IMR-90 (cell line): ENCODE measurements around the gene LDLRAD4. TPM values are rescaled to one million over a fixed set of nuclear protein-coding genes. Genes with fewer than 3 reads are reported as not detected.

ENCODE experiments used
- ATAC-seq: fragments of 200-7000 bp; cut with Tn5 transposase; 2 replicates; pipeline ENCODE4 v1.9.1; 2020; ENCODE audit warnings: low read depth, mild to moderate bottlenecking, moderate library complexity
- BruUV-seq: library from RNA; stranded (reverse); fragments of 400-500 nt; replicated peaks from 2 replicates; lab custom pipeline; 2021; lab: Mats Ljungman, UMichigan
- CTCF ChIA-PET: fragments of 300-600 bp; formaldehyde crosslinking; extraction: SDS; loops from one replicate; lab custom pipeline; 2021; ENCODE audit warnings: antibody characterized with exemption; lab: Yijun Ruan, JAX
- POLR2A ChIA-PET: fragments of 300-600 bp; sonication (Branson Sonifier 250); formaldehyde crosslinking; loops from one replicate; lab custom pipeline; 2022; ENCODE audit warnings: antibody characterized with exemption; ENCODE audit not compliant: unreplicated experiment; lab: Charles Lee
- DNase-seq: peaks from one replicate; pipeline ENCODE4 v3.0.0; 2013
- H2AFZ ChIP-seq: replicated peaks from 2 replicates; pipeline ENCODE3; 2013; ENCODE audit warnings: low read length, mild to moderate bottlenecking; ENCODE audit not compliant: poor library complexity
- H2AK5ac ChIP-seq: 2 replicates; pipeline ENCODE4 v1.6.1; 2013; ENCODE audit warnings: low read depth, low read length, inconsistent platforms
- H2AK9ac ChIP-seq: replicated peaks from 2 replicates; pipeline ENCODE3; 2013; ENCODE audit warnings: mild to moderate bottlenecking, low read depth, low read length, moderate library complexity; ENCODE audit not compliant: poor library complexity
- H2BK120ac ChIP-seq: 2 replicates; pipeline ENCODE4 v1.6.1; 2013; ENCODE audit warnings: low read depth, low read length, inconsistent platforms
- H2BK15ac ChIP-seq: 3 replicates; pipeline ENCODE4 v1.6.1; 2013; ENCODE audit warnings: low read depth, low read length, inconsistent platforms
- H2BK20ac ChIP-seq: 2 replicates; pipeline ENCODE4 v1.6.1; 2013; ENCODE audit warnings: low read depth, mild to moderate bottlenecking, inconsistent platforms, low read length, moderate library complexity
- H2BK5ac ChIP-seq: 2 replicates; pipeline ENCODE4 v1.6.1; 2013; ENCODE audit warnings: mild to moderate bottlenecking, low read depth, low read length, inconsistent platforms; ENCODE audit not compliant: poor library complexity, severe bottlenecking
- H3K14ac ChIP-seq: replicated peaks from 2 replicates; pipeline ENCODE4 v1.6.1; 2013; ENCODE audit warnings: low read depth, low read length, inconsistent platforms
- H3K18ac ChIP-seq: 2 replicates; pipeline ENCODE4 v1.6.1; 2013; ENCODE audit warnings: low read depth, low read length, control low read depth
- H3K23ac ChIP-seq: 2 replicates; pipeline ENCODE4 v1.6.1; 2013; ENCODE audit warnings: low read depth, low read length, inconsistent platforms
- H3K27ac ChIP-seq: 2 replicates; pipeline ENCODE4 v1.5.1; 2013; ENCODE audit warnings: mild to moderate bottlenecking, control low read depth, low read length; ENCODE audit not compliant: insufficient read depth
- H3K27me3 ChIP-seq: 2 replicates; pipeline ENCODE4 v1.6.1; 2013; ENCODE audit warnings: low read length; ENCODE audit not compliant: control insufficient read depth, insufficient read depth
- H3K36me3 ChIP-seq: 2 replicates; pipeline ENCODE4 v1.6.1; 2013; ENCODE audit warnings: low read length, mixed read lengths; ENCODE audit not compliant: control insufficient read depth, insufficient read depth
- H3K4ac ChIP-seq: 2 replicates; pipeline ENCODE4 v1.6.1; 2013; ENCODE audit warnings: low read depth, low read length, inconsistent platforms
- H3K4me1 ChIP-seq: 2 replicates; pipeline ENCODE4 v1.6.1; 2013; ENCODE audit warnings: low read length, mixed read lengths; ENCODE audit not compliant: control insufficient read depth, insufficient read depth
- H3K4me2 ChIP-seq: 2 replicates; pipeline ENCODE4 v1.6.1; 2013; ENCODE audit warnings: low read depth, mild to moderate bottlenecking, control low read depth, low read length, moderate library complexity
- H3K4me3 ChIP-seq: 2 replicates; pipeline ENCODE4 v1.5.1; 2013; ENCODE audit warnings: low read depth, mild to moderate bottlenecking, control low read depth, low read length, moderate library complexity; ENCODE audit not compliant: insufficient read depth
- H3K56ac ChIP-seq: 2 replicates; pipeline ENCODE4 v1.6.1; 2013; ENCODE audit warnings: low read length, inconsistent platforms; ENCODE audit not compliant: insufficient read depth; ENCODE audit errors: extremely low read depth
- H3K79me1 ChIP-seq, 2 experiments: 2 replicates each; pipeline ENCODE4 v1.6.1; 2013; ENCODE audit warnings: low read length in 2 of 2, inconsistent platforms in 1 of 2, low read depth in 1 of 2
- H3K9ac ChIP-seq: 2 replicates; pipeline ENCODE4 v1.6.1; 2013; ENCODE audit warnings: low read depth, low read length, control low read depth
- H3K9me1 ChIP-seq: 2 replicates; pipeline ENCODE4 v1.6.1; 2013; ENCODE audit warnings: low read length, inconsistent platforms; ENCODE audit not compliant: insufficient read depth
- H3K9me3 ChIP-seq: 2 replicates; pipeline ENCODE4 v1.6.1; 2013; ENCODE audit warnings: low read length; ENCODE audit not compliant: control insufficient read depth, insufficient read depth
- H4K20me1 ChIP-seq: 2 replicates; pipeline ENCODE4 v1.6.1; 2013; ENCODE audit warnings: low read length, inconsistent platforms; ENCODE audit not compliant: insufficient read depth
- H4K5ac ChIP-seq: 2 replicates; pipeline ENCODE4 v1.6.1; 2013; ENCODE audit warnings: mild to moderate bottlenecking, low read depth, low read length, control low read depth
- H4K8ac ChIP-seq, 2 experiments: 2 replicates each; pipeline ENCODE4 v1.6.1; 2013; ENCODE audit warnings: low read depth in 2 of 2, low read length in 2 of 2, control low read depth in 1 of 2, inconsistent platforms in 1 of 2
- H4K91ac ChIP-seq: 2 replicates; pipeline ENCODE4 v1.6.1; 2013; ENCODE audit warnings: low read depth, low read length, inconsistent platforms; ENCODE audit not compliant: insufficient read depth
- CEBPB ChIP-seq: IDR thresholded peaks from 2 replicates; pipeline ENCODE4 v1.6.1; 2012; ENCODE audit warnings: low read depth, low read length, improper control_type of control experiment
- CHD1 ChIP-seq: IDR thresholded peaks from 2 replicates; pipeline ENCODE4 v1.6.1; 2012; ENCODE audit warnings: low read depth, low read length, improper control_type of control experiment
- CTCF ChIP-seq: conservative IDR thresholded peaks from 2 replicates; pipeline ENCODE4 v1.5.1; 2012; ENCODE audit warnings: mild to moderate bottlenecking, low read depth, low read length, improper control_type of control experiment
- ELK1 ChIP-seq: fragments of 150-350 bp; IDR thresholded peaks from 2 replicates; pipeline ENCODE4 v1.6.1; 2016; ENCODE audit warnings: low read depth, mild to moderate bottlenecking, low read length, moderate library complexity, borderline replicate concordance
- FOS ChIP-seq: fragments of 150-350 bp; IDR thresholded peaks from 2 replicates; pipeline ENCODE4 v1.6.1; 2016; ENCODE audit warnings: low read depth, low read length
- MAFK ChIP-seq: IDR thresholded peaks from 2 replicates; pipeline ENCODE4 v1.6.1; 2012; ENCODE audit warnings: low read depth, low read length, improper control_type of control experiment
- MAZ ChIP-seq: IDR thresholded peaks from 2 replicates; pipeline ENCODE4 v1.6.1; 2012; ENCODE audit warnings: low read depth, mild to moderate bottlenecking, low read length, improper control_type of control experiment, moderate library complexity, borderline replicate concordance
- MXI1 ChIP-seq: IDR thresholded peaks from 2 replicates; pipeline ENCODE4 v1.6.1; 2012; ENCODE audit warnings: low read depth, mild to moderate bottlenecking, low read length, moderate library complexity, borderline replicate concordance
- NFE2L2 ChIP-seq: fragments of 150-350 bp; IDR thresholded peaks from 2 replicates; pipeline ENCODE4 v1.6.1; 2016; ENCODE audit warnings: low read depth, mild to moderate bottlenecking, low read length
- POLR2A ChIP-seq: IDR thresholded peaks from 2 replicates; pipeline ENCODE4 v1.6.1; 2012; ENCODE audit warnings: mild to moderate bottlenecking, low read depth, low read length
- RAD21 ChIP-seq: IDR thresholded peaks from 2 replicates; pipeline ENCODE4 v1.6.1; 2012; ENCODE audit warnings: low read length, improper control_type of control experiment
- RCOR1 ChIP-seq: IDR thresholded peaks from 2 replicates; pipeline ENCODE4 v1.6.1; 2012; ENCODE audit warnings: mild to moderate bottlenecking, low read length, improper control_type of control experiment; ENCODE audit not compliant: insufficient replicate concordance
- RFX5 ChIP-seq: IDR thresholded peaks from 2 replicates; pipeline ENCODE4 v1.8.0; 2012; ENCODE audit warnings: low read depth, mild to moderate bottlenecking, low read length, moderate library complexity
- SMC3 ChIP-seq: fragments of 150-350 bp; IDR thresholded peaks from 2 replicates; pipeline ENCODE4 v1.6.1; 2016; ENCODE audit warnings: low read depth, mild to moderate bottlenecking, antibody characterized with exemption, low read length, moderate library complexity
- WGBS, 2 experiments: methylation state at CpG; one replicate each; pipeline versions ENCODE4 v1.1.5 to v1.1.7; 2013; ENCODE audit warnings: missing lambda C conversion rate in 2 of 2; ENCODE audit not compliant: insufficient read length in 1 of 2; ENCODE audit errors: extremely low coverage in 2 of 2; 5-methylcytosine and 5-hydroxymethylcytosine counted together
- dilution Hi-C: fragments of 300-500 bp; cut with HindIII; formaldehyde crosslinking; loops from one replicate; pipeline ENCODE4 v1.14.3; 2018; ENCODE audit warnings: low sequenced_read_pairs; ENCODE audit not compliant: unreplicated experiment
- in situ Hi-C: fragments of 300-500 bp; cut with MboI; formaldehyde crosslinking; loops from 3 replicates; pipeline ENCODE4 v1.14.3; 2019; ENCODE audit warnings: low sequenced_read_pairs, inconsistent platforms, mixed read lengths
- intact Hi-C: fragments of 100-400 bp; cut with micrococcal nuclease; formaldehyde crosslinking; loops from 2 replicates; pipeline ENCODE4 v1.10.0; 2022
- polyA plus RNA-seq, 3 experiments: library from polyadenylated mRNA; depleted of rRNA; stranded (reverse); fragments of >200 nt; gene quantifications; 2 replicates each; pipeline ENCODE4 v1.2.3, GENCODE V29; 2012; ENCODE audit warnings: low replicate concordance in 1 of 3
- total RNA-seq: library from RNA; depleted of rRNA; stranded (reverse); fragments of >200 nt; gene quantifications from 2 replicates; pipeline ENCODE4 v1.2.3, GENCODE V29; 2012
- TF ChIP-seq, protein P1 (sequence below): fragments of 150-350 bp; IDR thresholded peaks from 2 replicates; pipeline ENCODE4 v1.6.1; 2017; ENCODE audit warnings: mild to moderate bottlenecking, antibody characterized with exemption, low read length, low read depth

The LDLRAD4 gene
- total and polyA plus RNA-seq, 2 of the 4 experiments (the other 2 are of a cell fraction) = not detected

GRCh38 chr18:13291299-13291698, 72.7 kb downstream of the LDLRAD4 start:
- Histone ChIP-seq H4K5ac (no peak overlapping the region), H2AFZ (no peak overlapping the region)
- intact Hi-C loops = no loop called here

More at GRCh38 chr18:13291299-13291698, 72.7 kb downstream of the LDLRAD4 start:
- ChIA-PET POLR2A (no interaction called here), CTCF (no interaction called here)
- Histone ChIP-seq H3K27me3 (no peaks in the 10 kb centered on the region; the same call in 1 of the 2 replicates), H3K4me2 (no peak overlapping the region), H4K91ac (no peak overlapping the region), H3K9me1 (no peaks in the 10 kb centered on the region), H3K9ac (no peak overlapping the region), H3K56ac (no peak overlapping the region), H3K4ac (no peak overlapping the region), H3K79me1 (no peaks in the 10 kb centered on the region), H3K9me3 (no peaks in the 10 kb centered on the region; the same call in 1 of the 2 replicates), H2BK15ac (no peak overlapping the region), H3K27ac (no peak overlapping the region), H2AK9ac (no peak overlapping the region), H2BK5ac (no peak overlapping the region), H2BK120ac (no peak overlapping the region), H3K18ac (no peak overlapping the region), H4K20me1 (no peaks in the 10 kb centered on the region), H3K23ac (no peak overlapping the region), H2BK20ac (no peak overlapping the region), H3K14ac (no peak overlapping the region), H2AK5ac (no peak overlapping the region), H4K8ac (no peak overlapping the region), H3K36me3 (no peaks in the 10 kb centered on the region), H3K4me3 (no peak overlapping the region), H3K4me1 (no peaks in the 10 kb centered on the region)
- no CpG with 5 or more reads among the region's 8 CpGs for WGBS, 2 experiments
- no TSS peak for BruUV-seq
- ATAC-seq (no peak), DNase-seq (no peak)
- TF ChIP-seq CTCF (no peak), RFX5 (no peak), RCOR1 (no peak), MAFK (no peak), CHD1 (no peak), SMC3 (no peak), POLR2A (no peak), CEBPB (no peak), ELK1 (no peak), FOS (no peak), MAZ (no peak), NFE2L2 (no peak), MXI1 (no peak), RAD21 (no peak)
- TF ChIP-seq, protein P1, sequence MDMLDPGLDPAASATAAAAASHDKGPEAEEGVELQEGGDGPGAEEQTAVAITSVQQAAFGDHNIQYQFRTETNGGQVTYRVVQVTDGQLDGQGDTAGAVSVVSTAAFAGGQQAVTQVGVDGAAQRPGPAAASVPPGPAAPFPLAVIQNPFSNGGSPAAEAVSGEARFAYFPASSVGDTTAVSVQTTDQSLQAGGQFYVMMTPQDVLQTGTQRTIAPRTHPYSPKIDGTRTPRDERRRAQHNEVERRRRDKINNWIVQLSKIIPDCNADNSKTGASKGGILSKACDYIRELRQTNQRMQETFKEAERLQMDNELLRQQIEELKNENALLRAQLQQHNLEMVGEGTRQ = no peak
- in situ Hi-C loops = no loop called here
- dilution Hi-C loops = no loop called here
